Progenitor cell of endocrine pancreas (in vitro differentiated cells): Measurements from ENCODE around the gene VN1R5. TPM values are rescaled to one million over a fixed set of nuclear protein-coding genes. Genes with fewer than 3 reads are reported as not detected.
"Not testable (repeated sequence)": the region's sequence is repeated elsewhere in the genome, so short reads cannot be mapped to it uniquely, and the experiment has no call there.

Experiments used
- DNase-seq: peaks from one replicate; pipeline ENCODE4 v3.0.0; 2021; ENCODE audit warnings: low spot score; ENCODE audit not compliant: unreplicated experiment
- H3K27ac Mint-ChIP-seq: 2 replicates; pipeline ENCODE4 v1.8.0; 2021; ENCODE audit warnings: mild to moderate bottlenecking, moderate library complexity, mixed read lengths
- H3K27me3 Mint-ChIP-seq: 2 replicates; pipeline ENCODE4 v1.8.0; 2021; ENCODE audit warnings: mixed read lengths
- H3K36me3 Mint-ChIP-seq: 2 replicates; pipeline ENCODE4 v1.8.0; 2022; ENCODE audit warnings: mixed read lengths; ENCODE audit not compliant: insufficient read depth
- H3K4me1 Mint-ChIP-seq: 2 replicates; pipeline ENCODE4 v1.8.0; 2021; ENCODE audit warnings: low read depth, mixed read lengths
- H3K4me3 Mint-ChIP-seq: 2 replicates; pipeline ENCODE4 v1.8.0; 2021; ENCODE audit warnings: low read depth, mild to moderate bottlenecking, moderate library complexity, mixed read lengths
- H3K9me3 Mint-ChIP-seq: 2 replicates; pipeline ENCODE4 v1.8.0; 2021; ENCODE audit warnings: low read depth, mixed read lengths
- total RNA-seq: library from RNA; stranded (reverse); gene quantifications from 2 replicates; pipeline ENCODE4 v1.2.1, GENCODE V29; 2021
- TF ChIP-seq, protein P1 (sequence below): fragments of 200-600 bp; sonication (generic); IDR thresholded peaks from one replicate; pipeline ENCODE4 v1.5.0; 2021; ENCODE audit warnings: antibody characterized with exemption, mild to moderate bottlenecking; ENCODE audit not compliant: unreplicated experiment

VN1R5 gene
- total RNA-seq, 1 donor from 2014 or later, result not detected

DNA sequence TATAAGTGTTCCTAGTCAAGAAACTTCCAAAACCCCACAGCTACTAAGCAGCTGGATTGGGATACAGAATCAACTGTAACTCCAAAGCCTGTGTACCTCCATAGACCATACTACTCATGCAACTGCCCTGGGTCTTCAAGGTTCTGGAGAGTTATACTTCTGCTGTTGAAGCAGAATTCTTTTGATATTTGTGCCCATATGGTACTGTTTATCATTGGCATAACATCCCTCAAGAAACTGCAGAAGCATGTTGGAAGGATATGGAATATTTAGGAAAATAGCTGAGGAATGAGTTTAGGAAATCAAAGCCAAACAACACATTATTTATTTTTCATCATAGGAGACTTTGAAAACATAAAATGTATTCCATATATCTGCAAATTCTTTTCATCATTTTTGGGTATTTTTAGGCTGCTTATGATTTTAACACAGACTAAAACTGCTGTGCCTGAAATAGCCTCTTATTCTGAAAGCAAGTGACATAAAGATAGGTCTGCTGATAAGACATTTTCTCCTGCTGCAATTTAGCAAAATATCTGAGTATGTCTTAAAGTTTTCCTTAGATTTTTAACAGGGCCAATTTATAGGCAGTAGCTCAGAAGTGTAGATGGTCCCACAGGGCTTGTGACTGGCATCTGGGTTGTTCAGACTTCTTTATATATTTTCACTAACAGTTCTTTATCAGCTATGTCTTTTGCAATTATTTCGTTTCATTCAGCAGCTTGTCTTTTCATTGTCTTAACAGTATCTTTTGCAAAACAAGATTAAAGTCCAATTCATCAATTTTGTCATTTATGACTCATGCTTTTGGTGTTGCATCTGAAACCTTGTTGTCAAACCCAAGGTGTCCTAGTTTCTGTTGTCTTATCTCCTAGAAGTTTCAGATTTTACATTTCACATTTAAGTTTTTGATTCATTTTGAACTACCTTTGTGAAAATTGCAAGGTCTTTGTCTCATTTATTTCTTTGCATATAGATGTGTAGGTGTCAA, 43.0 kb upstream of the VN1R5 start:
- Mint-ChIP-seq H3K36me3 (no peaks in the 10 kb centered on the region), H3K27me3 (no peaks in the 10 kb centered on the region), H3K9me3 (peaks cover under 1% of the 10 kb centered on the region), H3K27ac (no peak overlapping the region), H3K4me3 (no peak overlapping the region), H3K4me1 (peaks cover 28% of the 10 kb centered on the region)
- TF ChIP-seq, protein P1, sequence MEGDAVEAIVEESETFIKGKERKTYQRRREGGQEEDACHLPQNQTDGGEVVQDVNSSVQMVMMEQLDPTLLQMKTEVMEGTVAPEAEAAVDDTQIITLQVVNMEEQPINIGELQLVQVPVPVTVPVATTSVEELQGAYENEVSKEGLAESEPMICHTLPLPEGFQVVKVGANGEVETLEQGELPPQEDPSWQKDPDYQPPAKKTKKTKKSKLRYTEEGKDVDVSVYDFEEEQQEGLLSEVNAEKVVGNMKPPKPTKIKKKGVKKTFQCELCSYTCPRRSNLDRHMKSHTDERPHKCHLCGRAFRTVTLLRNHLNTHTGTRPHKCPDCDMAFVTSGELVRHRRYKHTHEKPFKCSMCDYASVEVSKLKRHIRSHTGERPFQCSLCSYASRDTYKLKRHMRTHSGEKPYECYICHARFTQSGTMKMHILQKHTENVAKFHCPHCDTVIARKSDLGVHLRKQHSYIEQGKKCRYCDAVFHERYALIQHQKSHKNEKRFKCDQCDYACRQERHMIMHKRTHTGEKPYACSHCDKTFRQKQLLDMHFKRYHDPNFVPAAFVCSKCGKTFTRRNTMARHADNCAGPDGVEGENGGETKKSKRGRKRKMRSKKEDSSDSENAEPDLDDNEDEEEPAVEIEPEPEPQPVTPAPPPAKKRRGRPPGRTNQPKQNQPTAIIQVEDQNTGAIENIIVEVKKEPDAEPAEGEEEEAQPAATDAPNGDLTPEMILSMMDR, result no peak
- no peak for DNase-seq

DNA sequence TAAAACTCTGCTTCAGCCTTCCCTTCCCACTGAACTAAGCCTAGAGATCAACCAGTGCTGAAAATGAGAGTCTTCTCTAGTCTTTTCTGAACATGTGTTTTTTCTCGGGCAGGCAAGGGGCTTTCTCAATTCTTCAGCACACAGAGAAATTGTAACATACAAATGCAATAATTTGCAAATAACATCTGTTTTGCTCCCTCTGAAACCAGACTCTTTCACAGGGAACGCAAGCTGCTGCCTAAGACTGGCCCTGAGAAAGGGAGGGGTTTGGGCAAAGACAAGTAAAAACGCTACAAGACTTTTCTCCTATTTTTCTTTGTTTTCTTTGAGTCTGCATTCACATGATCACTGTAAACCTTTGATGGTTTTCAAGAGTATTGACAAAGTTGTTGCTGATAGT, 39.6 kb upstream of the VN1R5 start:
- H3K9me3 Mint-ChIP-seq, result peaks cover 2% of the 10 kb centered on the region
- no peak for DNase-seq

DNA sequence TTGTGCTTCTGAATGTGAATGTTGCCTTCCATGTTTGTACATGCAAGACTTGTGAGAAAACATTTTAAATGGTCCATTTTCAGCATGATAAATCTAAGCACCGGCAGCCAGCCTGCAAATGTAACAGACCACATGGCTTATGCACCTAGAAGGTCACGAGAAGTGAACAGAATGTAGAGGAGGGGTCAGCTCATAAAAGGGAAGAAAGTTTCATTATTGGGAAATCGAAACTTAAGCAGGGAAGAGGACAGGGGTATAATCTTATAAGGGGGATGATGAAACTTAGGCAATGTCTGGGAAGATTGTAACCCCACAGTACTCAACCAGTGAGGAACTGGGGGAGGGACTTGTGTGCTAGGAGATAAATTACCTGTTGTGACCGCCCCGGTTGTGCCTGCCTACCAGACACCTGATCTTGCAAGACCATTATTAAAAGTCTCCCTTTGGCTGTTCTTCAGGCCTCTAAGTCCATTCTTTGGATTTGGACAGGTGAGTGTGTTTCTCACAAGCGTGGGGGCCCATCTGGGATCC, 37.7 kb upstream of the VN1R5 start:
- Mint-ChIP-seq H3K36me3 (no peaks in the 10 kb centered on the region), H3K27ac (no peak overlapping the region), H3K27me3 (no peaks in the 10 kb centered on the region), H3K4me1 (peaks cover 3% of the 10 kb centered on the region), H3K9me3 (peaks cover 5% of the 10 kb centered on the region), H3K4me3 (no peak overlapping the region)
- TF ChIP-seq, protein P1, result no peak
- no peak for DNase-seq

More for the DNA sequence above, 39.6 kb upstream of the VN1R5 start:
- peaks cover 14% of the 10 kb centered on the region for H3K4me1 Mint-ChIP-seq
- no peak overlapping the region for H3K27ac Mint-ChIP-seq
- TF ChIP-seq, protein P1, result no peak
- H3K27me3 Mint-ChIP-seq, result no peaks in the 10 kb centered on the region
- no peak overlapping the region for H3K4me3 Mint-ChIP-seq
- H3K36me3 Mint-ChIP-seq, result no peaks in the 10 kb centered on the region

DNA sequence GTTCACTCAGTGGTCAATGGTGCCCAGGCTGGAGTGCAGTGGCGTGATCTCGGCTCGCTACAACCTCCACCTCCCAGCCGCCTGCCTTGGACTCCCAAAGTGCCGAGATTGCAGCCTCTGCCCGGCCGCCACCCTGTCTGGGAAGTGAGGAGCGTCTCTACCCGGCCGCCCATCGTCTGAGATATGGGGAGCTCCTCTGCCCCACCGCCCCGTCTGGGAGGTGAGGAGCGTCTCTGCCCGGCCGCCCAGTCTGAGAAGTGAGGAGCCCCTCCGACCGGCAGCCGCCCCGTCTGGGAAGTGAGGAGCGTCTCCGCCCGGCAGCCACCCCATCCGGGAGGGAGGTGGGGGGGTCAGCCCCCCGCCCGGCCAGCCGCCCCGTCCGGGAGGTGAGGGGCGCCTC, 35.6 kb upstream of the VN1R5 start:
- peaks cover 17% of the 10 kb centered on the region for H3K9me3 Mint-ChIP-seq

DNA sequence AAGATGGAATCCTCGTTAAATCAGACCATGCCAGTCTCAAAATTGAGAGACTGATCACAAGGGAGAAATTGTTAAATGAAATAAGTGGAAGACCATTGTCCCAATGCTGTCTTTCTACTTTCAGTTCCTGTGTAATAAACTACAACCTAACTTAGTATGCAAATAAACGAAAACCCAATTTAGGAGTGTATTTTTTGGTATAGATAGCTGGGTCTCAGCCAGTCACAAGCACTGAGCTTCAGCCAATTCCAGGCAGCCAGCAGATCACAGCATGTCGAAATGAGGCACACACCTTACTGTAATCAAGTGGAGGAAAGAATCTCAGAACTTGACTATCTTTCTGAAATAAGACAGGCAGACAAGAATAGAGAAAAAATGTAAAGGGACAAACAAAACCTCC, 33.0 kb upstream of the VN1R5 start:
- no peak for DNase-seq
- Mint-ChIP-seq H3K4me1 (no peaks in the 10 kb centered on the region), H3K36me3 (no peaks in the 10 kb centered on the region), H3K27me3 (no peaks in the 10 kb centered on the region), H3K4me3 (no peak overlapping the region), H3K27ac (no peak overlapping the region), H3K9me3 (peaks cover 17% of the 10 kb centered on the region)
- TF ChIP-seq, protein P1, result no peak

More for the DNA sequence above, 35.6 kb upstream of the VN1R5 start:
- H3K4me1 Mint-ChIP-seq, H3K36me3 Mint-ChIP-seq, H3K27me3 Mint-ChIP-seq, H3K27ac Mint-ChIP-seq, DNase-seq, H3K4me3 Mint-ChIP-seq: not testable (repeated sequence)
